HL-60/S4 treated with retinoic acid at 250 ng/mL for 4 days and 3 days (cell line): ENCODE measurements around the gene SNAPC3.

ENCODE experiments used
- in situ Hi-C: fragments of 300-500 bp; cut with MboI; formaldehyde crosslinking; loops from 2 replicates; pipeline ENCODE4 v1.7.0; 2022; ENCODE audit warnings: low sequenced_read_pairs

The SNAPC3 gene

DNA sequence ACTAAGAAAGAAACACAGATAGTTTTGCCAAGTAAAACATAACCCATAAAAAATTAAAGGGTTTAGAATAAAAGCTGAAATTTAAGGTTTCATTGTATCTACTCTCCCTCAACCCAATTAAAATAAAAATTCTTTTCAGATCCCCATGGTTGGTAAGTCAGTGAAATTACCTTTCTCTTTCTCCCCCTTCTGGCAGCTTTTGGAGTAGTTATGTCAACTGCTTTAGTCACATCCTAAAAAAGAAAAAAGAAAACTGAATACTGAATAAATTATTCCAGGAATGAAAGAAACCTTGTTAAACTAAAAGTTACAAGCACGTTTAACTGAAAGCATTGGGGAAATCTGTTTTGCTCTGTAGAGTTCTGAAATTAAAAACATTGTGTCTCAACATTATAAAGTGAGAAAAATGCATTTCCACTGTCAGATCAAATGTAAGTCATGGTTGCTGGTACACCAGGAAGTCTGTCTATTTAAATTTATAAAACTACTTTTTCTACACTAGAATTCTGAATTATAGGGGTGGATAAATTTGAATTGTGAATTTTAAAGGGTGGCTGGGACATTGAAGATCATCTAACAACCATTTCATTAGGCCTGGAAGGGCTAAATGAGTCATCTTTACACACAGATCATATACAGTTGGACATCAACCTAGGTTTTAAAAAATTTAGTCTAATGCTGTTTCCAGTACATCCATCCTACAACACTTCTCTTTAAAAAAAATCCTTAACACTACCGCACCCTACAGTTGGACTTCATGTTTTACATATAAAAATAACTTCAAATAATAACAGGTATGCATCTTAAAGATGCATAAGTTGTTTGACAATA lies 63.4 kb downstream of the SNAPC3 start:
- in situ Hi-C loops: no loop called here

DNA sequence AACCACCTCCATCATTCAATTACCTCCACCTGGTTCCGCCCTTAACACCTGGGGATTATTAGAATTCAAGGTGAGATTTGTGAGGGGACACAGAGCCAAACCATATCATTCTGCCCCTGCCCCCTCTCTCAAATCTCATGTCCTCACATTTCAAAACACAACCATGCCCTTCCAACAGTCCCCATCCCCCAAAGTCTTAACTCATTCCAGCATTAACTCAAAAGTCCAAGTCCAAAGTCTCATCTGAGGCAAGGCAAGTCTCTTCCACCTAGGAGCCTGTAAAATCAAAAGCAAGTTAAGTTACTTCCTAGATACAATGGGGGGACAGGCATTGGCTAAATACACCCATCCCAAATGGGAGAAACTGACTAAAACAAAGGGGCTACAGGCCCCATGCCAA lies 69.3 kb downstream of the SNAPC3 start:
- in situ Hi-C loops: no loop called here

DNA sequence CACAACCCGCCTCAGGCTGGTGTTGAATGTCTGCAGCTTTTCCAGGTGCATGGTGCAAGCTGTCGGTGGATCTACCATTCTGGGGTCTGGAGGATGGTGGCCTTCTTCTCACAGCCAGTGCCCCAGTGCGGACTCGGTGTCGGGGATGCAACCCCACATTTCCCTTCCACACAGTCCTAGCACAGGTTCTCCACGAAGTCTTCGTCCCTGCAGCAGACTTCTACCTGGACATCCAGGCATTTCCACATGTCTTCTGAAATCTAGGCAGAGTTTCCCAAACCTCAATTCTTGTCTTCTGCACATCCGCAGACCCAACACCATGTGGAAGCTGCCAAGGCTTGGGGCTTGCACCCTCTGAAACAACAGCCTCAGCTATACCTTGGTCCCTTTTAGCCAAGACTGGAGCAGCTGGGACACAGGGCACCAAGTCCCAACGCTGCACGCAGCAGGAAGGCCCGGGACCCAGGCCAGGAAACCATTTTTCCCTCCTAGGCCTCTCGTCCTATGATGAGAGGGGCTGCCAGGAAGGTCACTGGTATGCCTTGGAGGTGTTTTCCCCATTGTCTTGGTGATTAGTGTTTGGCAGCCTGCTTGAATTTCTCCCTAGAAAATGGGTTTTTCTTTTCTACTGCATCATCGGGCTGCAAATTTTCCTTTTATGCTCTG lies 69.9 kb downstream of the SNAPC3 start:
- in situ Hi-C loops: no loop called here

DNA sequence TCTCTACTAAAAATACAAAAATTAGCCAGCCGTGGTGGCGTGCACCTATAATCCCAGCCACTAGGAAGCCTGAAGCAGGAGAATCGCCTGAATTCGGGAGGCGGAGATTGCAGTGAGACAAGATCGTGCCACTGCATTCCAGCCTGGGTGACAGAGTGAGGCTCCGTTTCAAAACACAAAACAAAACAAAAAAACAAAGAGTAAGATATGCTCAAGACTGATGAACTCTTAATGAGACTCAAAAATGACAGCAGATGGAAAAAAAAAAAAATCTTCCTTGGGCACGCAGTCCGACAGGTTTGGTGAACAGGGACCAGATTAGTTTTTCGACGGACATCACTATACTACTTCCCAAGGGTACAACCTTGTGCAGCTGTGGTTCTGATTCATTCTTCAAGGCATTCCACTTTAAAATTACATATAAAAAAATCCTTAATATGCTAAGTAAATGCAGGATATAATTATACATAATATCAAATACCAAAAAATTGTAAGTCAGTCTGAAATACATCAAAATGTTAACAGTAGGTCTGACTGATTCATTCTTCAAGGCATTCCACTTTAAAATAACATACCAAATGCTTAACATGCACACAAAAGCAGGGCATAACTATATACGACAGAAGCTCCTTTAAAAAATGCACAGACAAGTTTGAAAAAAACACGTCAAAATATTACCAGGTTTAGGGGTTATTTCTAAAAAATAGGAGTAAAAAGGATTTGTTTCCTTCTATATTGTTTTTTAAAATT lies 75.7 kb downstream of the SNAPC3 start:
- in situ Hi-C loops: no loop called here

DNA sequence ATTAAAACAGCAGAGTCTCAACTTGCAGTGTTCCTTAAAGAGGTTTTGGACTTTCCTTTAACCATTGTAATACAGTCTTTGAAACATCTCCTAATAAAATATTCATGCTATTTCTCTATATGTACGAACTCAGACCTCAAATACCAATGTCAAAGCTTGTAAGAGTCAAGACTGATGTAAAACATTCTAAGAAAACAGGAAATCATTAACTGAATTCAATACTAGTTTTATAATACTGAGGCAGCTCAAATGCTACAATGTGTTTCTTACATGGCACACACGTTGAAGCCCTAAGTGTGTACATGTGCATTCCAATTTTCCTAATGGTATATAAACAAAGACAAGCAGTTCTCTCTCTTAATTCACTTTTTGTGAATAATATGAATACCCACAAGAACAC lies 76.5 kb downstream of the SNAPC3 start:
- in situ Hi-C loops: no loop called here

DNA sequence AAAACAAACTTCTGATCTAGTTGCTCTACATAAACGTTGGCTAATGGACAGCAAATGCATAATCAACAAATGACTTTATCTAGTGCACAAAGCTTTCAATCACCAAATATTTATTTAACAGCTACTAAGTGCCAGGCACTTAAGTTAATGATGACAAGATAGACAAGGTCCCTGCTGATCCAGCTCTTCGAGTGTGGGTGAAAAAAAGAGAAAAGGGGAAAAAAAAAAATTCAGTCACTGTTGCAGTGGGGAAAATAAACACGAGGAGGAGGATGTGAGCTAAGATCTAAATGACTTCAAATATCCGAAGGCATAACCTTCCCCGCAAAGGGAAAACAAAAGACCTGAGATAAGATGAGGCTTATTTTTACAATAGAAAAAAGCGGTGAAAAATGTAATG lies 78.5 kb downstream of the SNAPC3 start:
- in situ Hi-C loops: loop anchor here (25.0 kb wide), 1 partner anchor 89 kb away; the partner anchor contains the start of gene SNAPC3

DNA sequence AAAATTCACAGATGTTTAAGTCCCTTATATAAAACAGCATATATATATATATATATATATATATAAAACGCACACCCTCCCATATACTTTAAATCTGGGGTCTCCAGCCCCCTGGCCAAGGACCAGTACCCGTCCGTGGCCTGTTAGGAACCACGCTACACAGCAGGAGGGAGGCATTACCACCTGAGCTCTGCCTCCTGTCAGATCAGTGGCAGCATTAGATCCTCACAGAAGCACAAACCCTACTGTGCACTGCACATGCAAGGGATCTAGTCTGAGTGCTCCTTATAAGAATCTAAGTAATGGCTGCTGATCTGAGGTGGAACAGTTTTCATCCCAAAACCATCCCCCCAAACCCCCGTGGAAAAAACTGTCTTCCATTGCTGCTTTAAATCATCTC lies 79.1 kb downstream of the SNAPC3 start:
- in situ Hi-C loops: loop anchor here (25.0 kb wide), 1 partner anchor 90 kb away; the partner anchor contains the start of gene SNAPC3

DNA sequence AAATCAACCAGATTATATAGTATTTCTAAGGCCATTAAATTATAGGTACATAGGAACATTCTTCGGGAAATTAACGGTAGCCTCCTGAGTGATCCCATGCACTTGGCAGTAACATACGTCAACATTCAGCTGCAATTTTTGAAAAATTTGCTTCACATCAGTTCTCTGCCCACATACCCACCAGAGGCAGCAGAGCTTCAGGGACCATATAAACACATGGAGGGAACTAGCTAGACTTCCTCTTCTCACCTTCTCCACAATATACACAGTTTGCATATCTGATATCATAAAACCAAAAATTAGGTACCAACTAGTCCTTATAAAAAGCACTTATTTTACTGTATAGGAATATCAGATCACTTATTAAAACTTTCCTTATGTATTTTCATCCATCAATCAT lies 83.2 kb downstream of the SNAPC3 start:
- in situ Hi-C loops: loop anchor here (25.0 kb wide), 1 partner anchor 94 kb away; the partner anchor contains the start of gene SNAPC3

DNA sequence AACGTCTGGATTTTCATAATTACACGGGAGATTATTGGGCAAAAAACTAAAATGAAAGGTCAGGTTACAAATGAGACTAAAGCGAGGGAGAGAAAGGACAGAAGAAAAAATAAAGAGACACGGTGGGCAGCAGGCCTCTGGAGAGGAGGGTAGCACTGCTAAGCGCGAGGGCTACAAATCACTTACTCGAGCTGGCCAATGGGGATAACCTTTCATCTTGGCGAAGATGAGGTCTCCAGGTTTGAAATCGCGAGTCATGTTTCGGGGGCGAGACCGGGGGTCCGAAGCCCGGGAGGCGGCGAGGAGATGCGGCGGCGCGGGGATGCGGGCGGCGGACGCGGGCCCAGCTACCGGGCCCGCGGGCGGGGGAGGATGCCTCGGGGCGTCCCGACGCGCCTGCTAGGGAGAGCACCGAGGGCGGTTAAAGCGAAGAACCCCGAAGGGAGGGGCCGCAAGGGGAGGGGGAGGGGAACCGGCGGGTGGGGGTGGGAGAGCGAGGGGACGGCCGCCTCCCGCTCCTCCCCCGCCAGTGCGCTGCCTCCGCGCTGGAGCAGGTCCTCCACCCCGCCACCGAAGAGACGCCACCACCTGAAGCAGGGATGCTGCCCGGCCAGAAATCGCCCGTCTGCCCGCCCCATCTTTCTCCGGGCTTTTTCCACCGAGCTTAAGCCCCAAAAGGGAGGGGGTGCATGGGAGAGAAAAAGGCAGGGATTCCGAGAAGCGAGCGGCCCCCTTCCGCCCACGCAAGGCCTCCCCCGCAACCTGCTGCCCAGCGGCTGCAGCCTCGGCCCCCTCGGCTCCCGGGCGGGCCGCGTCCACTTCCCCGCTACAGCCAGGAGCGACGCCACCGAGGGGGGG lies 87.5 kb downstream of the SNAPC3 start:
- in situ Hi-C loops: loop anchor here (25.0 kb wide), 1 partner anchor 98 kb away; the partner anchor contains the start of gene SNAPC3

DNA sequence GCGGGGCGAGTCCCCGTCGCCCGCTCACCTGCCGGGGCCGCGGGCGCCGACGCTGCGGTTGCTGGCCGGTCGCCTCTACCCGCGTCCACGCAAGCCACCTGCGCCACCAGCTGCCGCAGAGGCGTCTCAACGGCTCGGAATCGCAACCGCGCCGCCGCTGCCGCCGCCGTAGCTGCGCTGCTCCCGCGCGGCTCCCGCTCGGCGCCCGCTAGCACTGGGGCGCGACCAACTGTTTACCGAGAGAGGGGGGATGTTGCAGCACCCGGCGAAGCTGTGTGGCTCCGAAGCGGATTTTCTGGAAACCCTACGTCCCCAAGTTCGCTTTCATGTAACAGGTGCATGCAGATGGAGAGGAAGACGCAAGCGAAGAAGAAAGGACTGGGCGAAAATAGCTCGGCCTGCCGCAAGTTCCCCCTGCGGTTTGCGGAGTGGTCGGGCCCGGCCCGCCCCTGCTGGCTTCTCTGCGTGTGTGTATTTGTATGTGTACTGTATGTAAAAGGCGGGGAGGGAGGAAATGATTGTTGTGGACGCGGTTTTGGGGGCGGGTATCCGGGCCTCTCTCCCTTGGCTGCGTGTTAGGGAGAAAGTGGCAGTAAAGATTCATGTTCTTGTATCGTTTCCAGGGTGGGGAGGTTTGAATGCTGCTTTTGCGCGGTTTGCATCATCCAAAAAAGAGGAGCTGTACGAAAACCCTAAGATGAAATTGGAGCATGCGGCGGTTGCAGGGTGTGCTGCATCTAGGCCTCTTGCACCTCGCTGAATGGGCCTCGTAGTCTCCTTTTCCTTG lies 88.3 kb downstream of the SNAPC3 start, which contains the start of gene PSIP1:
Gene PSIP1, minus strand, starts transcription at position 182 of the 787 bp plus-strand sequence. CDS start 782 bp downstream, outside the sequence.
- in situ Hi-C loops: loop anchor here (25.0 kb wide), 1 partner anchor 99 kb away; the partner anchor contains the start of gene SNAPC3
